HFFc6 (cell line): ENCODE results near the gene KLK10. TPM values are rescaled to one million over a fixed set of nuclear protein-coding genes. Genes with fewer than 3 reads are reported as not detected.

ENCODE experiments used
- DNase-seq: peaks from one replicate; pipeline ENCODE4 v3.0.0-alpha.2; 2018
- H3K27ac Mint-ChIP-seq: 2 replicates; pipeline ENCODE4 v1.8.0; 2020; ENCODE audit warnings: mild to moderate bottlenecking, mixed read lengths
- H3K27me3 Mint-ChIP-seq: 2 replicates; pipeline ENCODE4 v1.8.0; 2021; ENCODE audit warnings: mild to moderate bottlenecking, moderate library complexity, mixed read lengths; ENCODE audit not compliant: insufficient read depth
- H3K36me3 Mint-ChIP-seq: 2 replicates; pipeline ENCODE4 v1.8.0; 2021; ENCODE audit warnings: low read depth, mixed read lengths
- H3K4me1 Mint-ChIP-seq: 2 replicates; pipeline ENCODE4 v1.8.0; 2020; ENCODE audit warnings: low read depth, mixed read lengths
- H3K4me3 Mint-ChIP-seq: 2 replicates; pipeline ENCODE4 v1.8.0; 2020; ENCODE audit warnings: mild to moderate bottlenecking, moderate library complexity, mixed read lengths
- H3K9me3 Mint-ChIP-seq: 2 replicates; pipeline ENCODE4 v1.8.0; 2020; ENCODE audit warnings: mild to moderate bottlenecking, mixed read lengths
- total RNA-seq, 6 experiments: library from RNA; stranded (reverse); fragmentation: NEBNext Ultra II Directional; extraction: Animal tissue kit (Norgen Biotek cat#: 25700); gene quantifications; 2 replicates in 1 of 6; 3 replicates in 5 of 6; pipeline ENCODE4 v1.2.3, GENCODE V29; 2021
- TF ChIP-seq, protein P1 (sequence below): fragments of 200-600 bp; sonication (generic); IDR thresholded peaks from 2 replicates; pipeline ENCODE4 v1.5.0; 2021; ENCODE audit warnings: antibody characterized with exemption, mild to moderate bottlenecking

The KLK10 gene
- total RNA-seq, 6 experiments from 2014 or later, result not detected

DNA sequence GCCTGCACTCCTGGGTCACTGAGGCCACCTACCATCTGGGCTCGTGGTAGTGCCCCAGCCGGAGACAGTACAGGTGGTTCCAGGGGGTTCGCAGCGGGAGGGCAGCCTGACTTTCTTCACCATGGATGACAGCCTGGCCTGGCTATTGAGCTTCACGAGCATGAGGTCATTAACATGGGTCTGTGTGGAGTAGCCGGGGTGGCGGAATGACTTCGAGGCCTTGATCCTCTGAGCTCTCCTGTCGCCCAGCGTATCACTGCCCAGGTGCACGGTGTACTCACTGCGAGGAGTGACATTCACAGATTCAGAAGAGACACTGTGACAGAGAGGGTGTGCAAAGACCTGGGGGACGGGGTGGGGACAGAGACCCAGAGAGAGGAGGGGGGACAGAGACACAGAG lies 39.3 kb downstream of the KLK10 start:
- H3K9me3 Mint-ChIP-seq, result peaks cover 14% of the 10 kb centered on the region
- TF ChIP-seq, protein P1, sequence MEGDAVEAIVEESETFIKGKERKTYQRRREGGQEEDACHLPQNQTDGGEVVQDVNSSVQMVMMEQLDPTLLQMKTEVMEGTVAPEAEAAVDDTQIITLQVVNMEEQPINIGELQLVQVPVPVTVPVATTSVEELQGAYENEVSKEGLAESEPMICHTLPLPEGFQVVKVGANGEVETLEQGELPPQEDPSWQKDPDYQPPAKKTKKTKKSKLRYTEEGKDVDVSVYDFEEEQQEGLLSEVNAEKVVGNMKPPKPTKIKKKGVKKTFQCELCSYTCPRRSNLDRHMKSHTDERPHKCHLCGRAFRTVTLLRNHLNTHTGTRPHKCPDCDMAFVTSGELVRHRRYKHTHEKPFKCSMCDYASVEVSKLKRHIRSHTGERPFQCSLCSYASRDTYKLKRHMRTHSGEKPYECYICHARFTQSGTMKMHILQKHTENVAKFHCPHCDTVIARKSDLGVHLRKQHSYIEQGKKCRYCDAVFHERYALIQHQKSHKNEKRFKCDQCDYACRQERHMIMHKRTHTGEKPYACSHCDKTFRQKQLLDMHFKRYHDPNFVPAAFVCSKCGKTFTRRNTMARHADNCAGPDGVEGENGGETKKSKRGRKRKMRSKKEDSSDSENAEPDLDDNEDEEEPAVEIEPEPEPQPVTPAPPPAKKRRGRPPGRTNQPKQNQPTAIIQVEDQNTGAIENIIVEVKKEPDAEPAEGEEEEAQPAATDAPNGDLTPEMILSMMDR, result no peak
- peaks cover 4% of the 10 kb centered on the region; the same call in 1 of the 2 replicates for H3K36me3 Mint-ChIP-seq
- peaks cover 3% of the 10 kb centered on the region; the same call in 1 of the 2 replicates for H3K27me3 Mint-ChIP-seq
- no peak overlapping the region for H3K27ac Mint-ChIP-seq
- H3K4me3 Mint-ChIP-seq, result no peak overlapping the region
- no peaks in the 10 kb centered on the region for H3K4me1 Mint-ChIP-seq
- DNase-seq, result no peak

DNA sequence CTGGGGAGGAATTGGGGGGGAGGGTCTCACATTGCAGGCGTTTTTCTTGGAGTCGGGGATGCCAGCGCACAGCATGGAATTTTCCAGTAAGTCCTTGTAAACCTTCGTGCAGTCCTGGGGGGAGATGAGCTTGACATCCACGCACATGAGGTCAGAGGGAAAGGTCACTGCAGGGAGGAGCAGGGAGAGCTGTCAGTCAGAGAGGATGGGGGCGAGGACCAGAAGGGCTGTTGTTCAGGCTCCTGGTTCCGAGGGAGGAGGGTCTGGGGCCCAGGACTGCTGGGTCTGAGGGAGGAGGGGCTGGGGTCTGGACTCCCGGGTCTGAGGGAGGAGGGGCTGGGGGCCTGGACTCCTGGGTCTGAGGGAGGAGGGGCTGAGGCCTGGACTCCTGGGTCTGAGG lies 39.8 kb downstream of the KLK10 start:
- H3K9me3 Mint-ChIP-seq, result peaks cover 14% of the 10 kb centered on the region
- H3K36me3 Mint-ChIP-seq, result peaks cover 4% of the 10 kb centered on the region; the same call in 1 of the 2 replicates
- H3K4me1 Mint-ChIP-seq, result no peaks in the 10 kb centered on the region
- no peak for DNase-seq
- peaks cover 3% of the 10 kb centered on the region; the same call in 1 of the 2 replicates for H3K27me3 Mint-ChIP-seq
- H3K27ac Mint-ChIP-seq, result no peak overlapping the region
- TF ChIP-seq, protein P1, result no peak
- no peak overlapping the region for H3K4me3 Mint-ChIP-seq

DNA sequence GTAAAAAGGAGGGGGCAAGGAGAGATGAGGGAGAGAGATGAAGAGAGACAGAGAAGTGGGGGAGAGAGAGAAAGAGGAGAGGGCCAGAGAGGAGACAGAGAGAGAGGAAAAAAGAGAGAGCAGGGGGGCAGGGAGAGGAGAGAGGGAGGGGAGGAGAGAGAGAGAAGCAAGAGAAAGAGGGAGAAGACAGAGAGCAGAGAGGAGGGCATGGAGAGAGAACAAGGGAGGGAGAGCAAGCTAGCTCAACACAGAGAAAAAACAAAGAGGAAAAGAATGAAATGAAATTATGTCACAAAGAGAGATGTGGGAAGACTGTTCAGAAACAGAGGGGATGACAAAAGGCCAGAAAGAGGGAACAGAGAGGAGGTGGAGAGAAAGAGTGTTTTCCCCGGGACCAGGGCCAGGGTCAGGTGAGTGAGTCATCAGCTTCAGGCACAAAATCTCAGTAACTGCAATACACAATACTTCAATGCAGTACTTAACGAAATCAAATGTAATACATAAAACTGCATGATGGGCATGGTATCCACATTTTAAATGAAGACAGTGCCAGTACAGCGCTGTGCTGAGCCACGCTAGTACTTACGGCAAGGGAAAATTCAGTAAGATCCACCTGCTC lies 40.6 kb downstream of the KLK10 start:
- no peak for DNase-seq
- H3K27ac Mint-ChIP-seq, result no peak overlapping the region
- peaks cover 3% of the 10 kb centered on the region; the same call in 1 of the 2 replicates for H3K27me3 Mint-ChIP-seq
- no peaks in the 10 kb centered on the region for H3K4me1 Mint-ChIP-seq
- peaks cover 13% of the 10 kb centered on the region for H3K9me3 Mint-ChIP-seq
- peaks cover 4% of the 10 kb centered on the region; the same call in 1 of the 2 replicates for H3K36me3 Mint-ChIP-seq
- TF ChIP-seq, protein P1, result no peak
- no peak overlapping the region for H3K4me3 Mint-ChIP-seq

DNA sequence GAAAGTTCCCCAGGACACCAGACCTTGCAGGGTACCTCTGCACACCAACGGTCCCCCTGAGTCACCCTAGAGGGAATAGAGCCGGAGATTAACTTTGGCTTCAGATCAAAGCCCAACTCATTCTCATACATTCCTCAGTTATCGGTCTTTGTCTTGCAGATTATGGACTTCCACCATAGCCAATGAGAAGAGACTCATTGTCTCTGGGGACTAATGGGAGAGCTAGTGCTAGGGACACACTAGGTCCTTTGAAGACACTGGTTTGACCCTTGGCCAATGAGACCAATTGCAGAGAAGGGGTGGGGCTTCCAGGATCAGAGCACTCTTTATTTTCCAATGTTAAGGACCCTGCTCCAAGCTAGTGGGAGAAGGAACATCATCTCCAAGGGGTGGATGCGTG lies 41.9 kb downstream of the KLK10 start:
- TF ChIP-seq, protein P1, result no peak
- Mint-ChIP-seq H3K4me1 (no peaks in the 10 kb centered on the region), H3K27ac (no peak overlapping the region), H3K4me3 (no peak overlapping the region), H3K36me3 (peaks cover 4% of the 10 kb centered on the region; the same call in 1 of the 2 replicates), H3K9me3 (peaks cover 19% of the 10 kb centered on the region), H3K27me3 (peaks cover 7% of the 10 kb centered on the region; the same call in 1 of the 2 replicates)
- no peak for DNase-seq

DNA sequence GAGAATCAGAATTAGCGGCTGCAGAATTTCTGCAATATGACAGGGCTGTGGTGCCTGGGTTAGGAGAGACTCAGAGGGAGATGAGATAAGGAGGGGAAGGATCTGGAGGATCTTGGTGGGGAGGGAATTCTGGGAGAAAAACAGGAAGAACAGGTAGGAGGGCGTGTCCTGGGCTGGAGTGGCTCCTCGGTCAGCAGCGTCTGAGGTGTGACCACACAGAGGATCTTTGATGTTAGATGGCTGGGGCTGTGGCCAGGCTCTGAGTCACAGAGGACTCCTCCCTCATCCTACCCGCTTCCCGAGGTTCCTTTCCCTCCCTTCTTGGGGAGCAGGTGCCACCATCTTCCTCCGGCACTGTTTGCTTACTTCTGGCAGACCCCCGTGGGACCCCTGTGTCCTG lies 43.7 kb downstream of the KLK10 start:
- H3K27ac Mint-ChIP-seq, result no peak overlapping the region
- H3K36me3 Mint-ChIP-seq, result peaks cover under 1% of the 10 kb centered on the region
- no peaks in the 10 kb centered on the region for H3K4me1 Mint-ChIP-seq
- H3K4me3 Mint-ChIP-seq, result no peak overlapping the region
- H3K9me3 Mint-ChIP-seq, result peaks cover 17% of the 10 kb centered on the region
- TF ChIP-seq, protein P1, result no peak
- DNase-seq, result no peak
- peaks cover 6% of the 10 kb centered on the region; the same call in 1 of the 2 replicates for H3K27me3 Mint-ChIP-seq
